ENCODE data around the gene KBTBD13.

- no peak for TF ChIP-seq CTCF (IDR thresholded peaks at IDR 0.05)
- TF ChIP-seq POLR2A (IDR thresholded peaks at IDR 0.05) = no peak
Measured at GRCh38 chr15:65034719-65035118, 41.8 kb upstream of the KBTBD13 start.
